ENCODE data around the gene TMPRSS11A.

DNA sequence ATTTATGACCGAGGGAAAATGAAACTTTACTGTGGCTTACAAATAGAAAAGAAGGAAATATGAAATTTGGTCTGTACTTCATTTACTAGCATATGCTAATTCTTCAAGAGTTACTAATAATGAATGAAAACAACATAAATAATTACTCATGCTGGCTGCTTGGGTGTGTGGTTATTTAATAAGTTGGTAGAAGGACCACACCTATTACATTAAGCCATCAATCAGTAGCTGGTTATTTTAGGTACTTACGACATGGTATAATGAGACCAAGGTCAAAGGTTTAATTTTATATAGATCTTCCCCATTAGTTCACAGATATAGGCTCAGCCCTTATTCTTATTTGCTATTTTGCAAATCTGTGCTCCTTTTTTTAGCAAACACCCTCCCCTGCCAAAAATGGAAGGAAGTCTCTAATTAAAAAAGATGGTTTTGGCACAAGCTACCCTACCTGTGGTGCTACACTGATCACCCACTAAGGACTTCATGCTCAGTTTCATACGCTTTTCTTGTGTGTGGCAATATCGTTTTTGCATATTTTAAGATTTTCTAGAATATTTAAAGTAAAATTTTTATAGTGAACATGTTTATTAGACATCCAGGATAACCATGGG is 93.6 kb downstream of the TMPRSS11A start:
- TF ChIP-seq, protein P1, sequence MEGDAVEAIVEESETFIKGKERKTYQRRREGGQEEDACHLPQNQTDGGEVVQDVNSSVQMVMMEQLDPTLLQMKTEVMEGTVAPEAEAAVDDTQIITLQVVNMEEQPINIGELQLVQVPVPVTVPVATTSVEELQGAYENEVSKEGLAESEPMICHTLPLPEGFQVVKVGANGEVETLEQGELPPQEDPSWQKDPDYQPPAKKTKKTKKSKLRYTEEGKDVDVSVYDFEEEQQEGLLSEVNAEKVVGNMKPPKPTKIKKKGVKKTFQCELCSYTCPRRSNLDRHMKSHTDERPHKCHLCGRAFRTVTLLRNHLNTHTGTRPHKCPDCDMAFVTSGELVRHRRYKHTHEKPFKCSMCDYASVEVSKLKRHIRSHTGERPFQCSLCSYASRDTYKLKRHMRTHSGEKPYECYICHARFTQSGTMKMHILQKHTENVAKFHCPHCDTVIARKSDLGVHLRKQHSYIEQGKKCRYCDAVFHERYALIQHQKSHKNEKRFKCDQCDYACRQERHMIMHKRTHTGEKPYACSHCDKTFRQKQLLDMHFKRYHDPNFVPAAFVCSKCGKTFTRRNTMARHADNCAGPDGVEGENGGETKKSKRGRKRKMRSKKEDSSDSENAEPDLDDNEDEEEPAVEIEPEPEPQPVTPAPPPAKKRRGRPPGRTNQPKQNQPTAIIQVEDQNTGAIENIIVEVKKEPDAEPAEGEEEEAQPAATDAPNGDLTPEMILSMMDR (IDR thresholded peaks at IDR 0.05), result no peak
- TF ChIP-seq POLR2A (IDR thresholded peaks at IDR 0.05), result no peak

Data from adrenal gland (tissue), 5 donors.